Dendritic cell treated with granulocyte-macrophage colony-stimulating factor and Interleukin-4, amounts not matched to agents 40 ng/mL and 50 ng/mL, for 4 days (primary cell): ENCODE results near the gene TMEM256.

ENCODE experiments used
- H3K27ac Mint-ChIP-seq: one replicate; pipeline ENCODE4 v1.8.0; 2022; ENCODE audit warnings: mild to moderate bottlenecking, mixed read lengths
- H3K27me3 Mint-ChIP-seq: one replicate; pipeline ENCODE4 v1.8.0; 2022; ENCODE audit warnings: mild to moderate bottlenecking, mixed read lengths
- H3K36me3 Mint-ChIP-seq: one replicate; pipeline ENCODE4 v1.8.0; 2022; ENCODE audit warnings: low read depth, mixed read lengths
- H3K4me1 Mint-ChIP-seq: one replicate; pipeline ENCODE4 v1.8.0; 2022; ENCODE audit warnings: low read depth, mixed read lengths
- H3K4me3 Mint-ChIP-seq: one replicate; pipeline ENCODE4 v1.8.0; 2022; ENCODE audit warnings: mild to moderate bottlenecking, moderate library complexity, mixed read lengths
- H3K9me3 Mint-ChIP-seq: one replicate; pipeline ENCODE4 v1.8.0; 2022; ENCODE audit warnings: mixed read lengths
- intact Hi-C: fragments of 100-400 bp; cut with micrococcal nuclease; formaldehyde crosslinking; loops from one replicate; pipeline ENCODE4 v1.15.0; 2022

TMEM256 gene

DNA sequence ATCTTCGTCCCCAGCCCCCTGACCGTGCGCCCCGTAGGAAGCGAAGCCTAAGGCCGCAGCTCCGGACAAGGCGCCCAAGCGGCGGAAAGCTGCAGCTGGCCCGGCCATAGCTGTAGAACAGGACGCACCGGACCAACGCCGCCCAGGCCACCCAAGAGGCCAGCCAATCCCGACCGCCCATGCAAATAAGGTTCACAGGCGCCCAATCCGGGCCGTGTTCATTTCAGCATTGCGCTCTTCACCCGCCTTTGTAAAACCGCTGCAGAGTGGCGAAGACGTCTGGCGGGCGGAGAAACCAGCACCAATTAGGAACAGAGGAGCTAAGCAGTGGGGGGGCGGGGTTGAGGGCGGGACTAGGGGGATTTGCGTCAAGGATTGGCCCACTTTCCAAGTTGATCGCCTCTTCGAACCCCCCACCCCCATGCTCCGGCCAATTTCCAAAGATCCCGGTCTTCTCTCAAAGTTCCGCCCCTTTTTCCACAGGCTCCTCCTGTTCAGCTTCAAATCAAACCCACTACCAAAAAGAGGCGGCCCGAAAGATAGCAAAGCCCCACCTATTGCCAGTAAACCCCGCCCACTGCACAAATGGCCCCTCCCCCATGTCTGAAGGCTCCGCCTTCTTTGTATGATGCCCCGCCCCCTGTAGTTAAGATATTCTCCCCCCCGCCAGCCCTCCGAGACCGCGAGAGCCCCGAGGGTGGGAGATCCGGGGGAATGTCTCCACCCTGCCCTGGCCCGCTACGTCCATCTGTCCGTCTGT, at the start of gene TMEM256:
TMEM256 (minus strand) TSS at position 121 of the 760 bp plus-strand sequence; CDS start at position 108, 13 bp downstream.
- peak within 1 kb of the TSS; percentile 92 for H3K27ac Mint-ChIP-seq
- H3K27me3 Mint-ChIP-seq: peaks cover 32% of the 10 kb centered on the region
- intact Hi-C loops: loop anchor here (1.0 to 10.0 kb wide), 3 partner anchors 10 to 49 kb away; partner anchors contain the start of genes KCTD11, PLSCR3, TMEM102 and TMEM95

DNA sequence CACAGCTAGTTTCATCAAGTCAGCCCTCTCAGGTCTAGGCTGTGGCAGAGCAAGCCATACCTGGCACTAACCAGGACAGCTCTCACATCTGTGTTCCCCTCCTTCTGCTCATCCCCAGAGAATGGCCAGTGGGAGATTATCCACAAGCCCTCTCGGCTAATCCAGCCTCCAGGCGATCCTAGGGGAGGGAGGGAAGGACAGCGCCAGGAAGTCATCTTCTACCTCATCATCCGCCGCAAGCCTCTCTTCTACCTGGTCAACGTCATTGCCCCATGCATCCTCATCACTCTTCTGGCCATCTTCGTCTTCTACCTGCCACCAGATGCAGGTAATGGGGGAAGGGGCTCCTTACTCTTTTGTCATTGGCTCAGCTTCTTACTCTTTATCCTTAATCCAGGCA, 44.6 kb upstream of the TMEM256 start:
- Mint-ChIP-seq H3K9me3 (no peaks in the 10 kb centered on the region), H3K36me3 (no peaks in the 10 kb centered on the region), H3K4me3 (no peak overlapping the region), H3K27me3 (peaks cover 60% of the 10 kb centered on the region), H3K4me1 (peaks cover 13% of the 10 kb centered on the region), H3K27ac (no peak overlapping the region)
- intact Hi-C loops: no loop called here

More for the DNA sequence above, at the start of gene TMEM256:
- peaks cover 7% of the 10 kb centered on the region for H3K4me1 Mint-ChIP-seq
- peak within 1 kb of the TSS; percentile 84 for H3K4me3 Mint-ChIP-seq
- no peaks in the 10 kb centered on the region for H3K9me3 Mint-ChIP-seq
- H3K36me3 Mint-ChIP-seq: peaks cover 10% of the 10 kb centered on the region

DNA sequence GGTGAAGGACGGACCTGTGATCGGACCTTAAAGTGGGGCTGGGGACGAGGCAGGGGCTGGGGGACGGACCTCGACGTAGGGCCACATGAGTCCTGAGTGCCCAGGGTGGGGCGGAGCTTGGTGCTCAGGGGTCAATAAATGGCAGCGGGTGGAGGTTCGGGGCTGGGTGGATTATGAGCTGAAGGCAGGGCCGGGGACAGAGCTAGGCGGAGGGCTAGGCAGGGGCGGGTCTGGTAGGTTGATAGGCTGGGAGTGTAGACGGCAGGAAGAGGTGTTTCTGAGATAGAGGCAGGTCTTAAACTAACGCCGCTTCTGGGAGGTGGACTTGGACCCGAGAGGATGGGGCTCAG, 41.7 kb upstream of the TMEM256 start:
- H3K9me3 Mint-ChIP-seq: no peaks in the 10 kb centered on the region
- peaks cover 17% of the 10 kb centered on the region for H3K4me1 Mint-ChIP-seq
- H3K27ac Mint-ChIP-seq: peak overlapping the region; percentile 20
- intact Hi-C loops: no loop called here
- H3K36me3 Mint-ChIP-seq: no peaks in the 10 kb centered on the region
- H3K27me3 Mint-ChIP-seq: peaks cover 86% of the 10 kb centered on the region
- peak overlapping the region; percentile 79 for H3K4me3 Mint-ChIP-seq

DNA sequence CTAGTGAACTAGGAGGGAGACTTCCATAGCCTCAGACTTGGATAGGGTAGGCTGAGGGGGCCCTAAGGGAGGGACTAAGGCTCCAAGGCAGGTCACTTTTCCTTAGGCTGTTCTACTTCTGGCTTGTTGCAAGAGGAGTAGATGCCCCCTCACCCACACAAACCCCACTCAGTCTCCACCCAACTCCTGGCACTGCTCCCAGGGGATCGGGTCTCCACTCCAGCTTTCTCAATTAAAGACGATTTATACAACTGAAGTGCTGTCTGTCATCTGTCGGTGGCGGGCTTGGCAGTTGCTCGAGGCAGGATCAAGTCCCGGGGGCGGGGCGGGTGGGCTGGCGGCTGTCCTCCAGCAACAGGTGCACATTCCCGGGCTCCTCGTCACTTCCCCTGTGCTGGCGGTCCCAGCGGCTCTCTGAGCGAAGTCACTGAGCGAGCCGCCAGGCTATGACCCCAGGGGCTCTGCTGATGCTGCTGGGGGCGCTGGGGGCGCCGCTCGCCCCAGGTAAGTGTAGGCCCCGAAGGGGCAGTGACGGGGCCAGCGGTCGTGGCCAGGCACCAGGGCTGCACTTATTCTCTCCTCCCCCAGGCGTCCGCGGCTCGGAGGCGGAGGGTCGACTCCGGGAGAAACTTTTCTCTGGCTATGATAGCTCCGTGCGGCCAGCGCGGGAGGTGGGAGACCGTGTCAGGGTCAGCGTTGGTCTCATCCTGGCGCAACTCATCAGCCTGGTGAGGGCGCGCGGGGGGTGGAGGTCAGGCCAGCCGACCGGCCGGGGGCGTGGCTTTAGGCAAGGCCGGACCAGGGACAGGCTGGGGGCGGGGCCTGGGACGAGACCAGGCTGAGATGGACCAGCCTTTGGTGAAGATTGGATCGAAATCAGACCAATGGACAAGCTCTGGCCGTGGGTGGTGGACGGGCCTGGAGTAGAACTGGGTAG, 41.1 kb upstream of the TMEM256 start, which contains the start of gene CHRNB1:
CHRNB1 (plus strand) TSS at position 380 of the 937 bp plus-strand sequence; CDS start at position 447, 67 bp downstream.
- H3K27me3 Mint-ChIP-seq: peaks cover 93% of the 10 kb centered on the region
- intact Hi-C loops: no loop called here

DNA sequence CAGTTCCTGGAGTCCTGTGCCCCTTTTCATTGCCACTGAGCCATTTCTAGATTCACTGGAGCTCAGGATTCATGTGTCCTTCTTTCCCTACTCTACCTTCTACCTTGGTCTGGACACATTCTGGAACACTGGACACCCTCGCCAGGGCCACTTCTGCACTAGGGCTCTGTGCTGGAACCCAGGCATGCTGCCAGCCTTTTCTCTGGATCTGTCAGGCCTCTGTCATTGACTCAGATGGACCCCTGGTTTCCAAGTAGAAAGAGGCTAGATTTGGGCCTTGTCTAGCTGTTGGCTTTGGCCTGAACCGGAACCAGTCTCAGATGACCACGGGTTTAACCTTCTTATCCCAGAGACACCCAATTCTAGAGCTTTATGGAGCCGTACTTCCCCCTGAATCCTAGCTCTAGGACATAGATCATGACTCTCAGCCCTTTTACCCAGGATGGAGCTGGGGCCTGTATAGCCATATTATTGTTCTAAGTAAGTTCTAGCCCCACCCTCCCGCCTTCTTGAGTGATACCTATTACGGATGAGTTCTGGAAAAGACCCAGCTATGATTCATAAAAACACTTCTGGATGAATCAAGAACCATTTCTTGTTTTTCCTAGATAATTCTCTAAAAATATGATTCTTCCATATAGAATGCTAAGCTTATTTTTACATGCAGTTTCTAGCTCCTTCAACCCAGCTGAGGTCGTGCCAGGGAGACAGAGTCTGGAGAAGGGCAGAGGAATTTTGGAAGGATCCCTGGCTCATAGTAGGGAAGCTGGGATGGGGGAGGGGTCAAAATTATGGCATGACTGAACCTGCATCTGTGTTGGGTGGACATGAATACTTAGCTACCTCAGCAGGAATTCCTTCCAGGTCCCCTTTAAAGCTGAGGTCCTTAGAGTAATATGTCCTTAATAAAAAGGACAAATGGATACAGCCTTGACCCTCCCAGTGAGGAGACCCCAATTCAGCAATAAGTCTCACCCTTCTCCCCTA, 39.9 kb upstream of the TMEM256 start:
- peaks cover 95% of the 10 kb centered on the region for H3K27me3 Mint-ChIP-seq
- intact Hi-C loops: no loop called here
- no peak overlapping the region for H3K27ac Mint-ChIP-seq
- no peaks in the 10 kb centered on the region for H3K36me3 Mint-ChIP-seq
- peaks cover 31% of the 10 kb centered on the region for H3K4me1 Mint-ChIP-seq
- H3K9me3 Mint-ChIP-seq: no peaks in the 10 kb centered on the region
- no peak overlapping the region for H3K4me3 Mint-ChIP-seq

More for the DNA sequence above, 41.1 kb upstream of the TMEM256 start, which contains the start of gene CHRNB1:
- H3K4me1 Mint-ChIP-seq: peaks cover 23% of the 10 kb centered on the region
- H3K9me3 Mint-ChIP-seq: no peaks in the 10 kb centered on the region
- peak within 1 kb of the TSS; percentile 20 for H3K27ac Mint-ChIP-seq
- no peaks in the 10 kb centered on the region for H3K36me3 Mint-ChIP-seq
- peak within 1 kb of the TSS; percentile 79 for H3K4me3 Mint-ChIP-seq

DNA sequence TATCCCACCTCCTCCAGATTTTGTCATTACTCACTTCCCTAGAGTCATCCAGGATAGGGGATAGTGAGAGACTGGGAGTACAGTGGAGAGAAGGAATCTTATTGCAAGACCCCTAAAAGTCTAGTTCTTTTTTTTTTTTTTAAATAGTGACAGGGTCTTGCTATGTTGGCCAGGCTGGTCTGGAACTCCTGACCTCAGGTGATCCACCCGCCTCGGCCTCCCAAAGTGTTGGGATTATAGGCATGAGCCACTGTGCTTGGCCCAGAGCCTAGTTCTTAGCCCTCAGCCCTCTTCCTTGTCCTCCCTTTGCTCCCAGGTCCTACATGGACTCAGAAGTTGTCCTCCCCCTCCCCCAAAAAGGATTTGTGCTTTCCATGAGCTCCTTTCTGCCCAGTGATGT, 38.2 kb upstream of the TMEM256 start:
- H3K9me3 Mint-ChIP-seq: no peaks in the 10 kb centered on the region
- intact Hi-C loops: no loop called here
- peaks cover 45% of the 10 kb centered on the region for H3K4me1 Mint-ChIP-seq
- H3K27me3 Mint-ChIP-seq: peaks cover 89% of the 10 kb centered on the region
- peaks cover 7% of the 10 kb centered on the region for H3K36me3 Mint-ChIP-seq
- H3K4me3 Mint-ChIP-seq: no peak overlapping the region
- H3K27ac Mint-ChIP-seq: no peak overlapping the region

DNA sequence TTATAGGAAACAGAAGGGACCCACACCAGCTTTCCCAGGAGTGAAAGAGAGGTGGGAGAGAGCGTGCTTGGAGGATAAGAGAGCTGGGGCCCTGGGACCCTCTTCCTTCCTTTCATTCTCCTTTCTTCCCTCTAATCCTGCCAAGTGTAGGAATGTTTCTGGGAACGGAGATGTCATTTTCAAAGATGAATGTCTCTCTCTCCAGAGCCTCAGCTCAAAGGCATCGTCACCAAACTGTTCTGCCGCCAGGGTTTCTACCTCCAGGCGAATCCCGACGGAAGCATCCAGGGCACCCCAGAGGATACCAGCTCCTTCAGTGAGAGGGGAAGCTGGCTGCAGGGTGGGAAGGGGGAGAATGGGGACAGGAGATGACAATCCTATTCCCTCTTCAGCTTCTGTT, 37.4 kb upstream of the TMEM256 start:
- intact Hi-C loops: no loop called here
- H3K27ac Mint-ChIP-seq: no peak overlapping the region
- no peaks in the 10 kb centered on the region for H3K9me3 Mint-ChIP-seq
- H3K27me3 Mint-ChIP-seq: peaks cover 81% of the 10 kb centered on the region
- H3K36me3 Mint-ChIP-seq: peaks cover 14% of the 10 kb centered on the region
- H3K4me3 Mint-ChIP-seq: no peak overlapping the region
- peaks cover 53% of the 10 kb centered on the region for H3K4me1 Mint-ChIP-seq

DNA sequence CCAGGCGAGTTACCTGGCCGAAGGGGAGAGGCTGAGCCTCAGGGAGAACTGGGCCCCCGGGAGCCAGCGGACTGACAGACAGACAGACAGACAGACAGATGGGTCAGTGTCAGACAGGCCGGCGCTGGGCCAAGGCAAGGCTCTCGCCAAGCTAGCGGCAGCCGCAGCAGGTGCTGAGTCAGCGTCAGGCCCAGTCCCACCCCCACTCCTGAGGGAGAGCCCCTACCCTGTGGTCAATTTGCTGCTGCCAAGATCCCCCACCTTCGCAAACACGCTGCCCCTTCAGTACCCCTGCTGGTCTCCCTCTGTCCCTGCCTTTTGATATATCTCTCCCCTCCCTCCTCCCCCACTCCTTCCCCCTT, 36.9 kb upstream of the TMEM256 start:
- Mint-ChIP-seq H3K4me1 (peaks cover 56% of the 10 kb centered on the region), H3K9me3 (no peaks in the 10 kb centered on the region), H3K27me3 (peaks cover 77% of the 10 kb centered on the region), H3K4me3 (peak overlapping the region; percentile 86), H3K27ac (no peak overlapping the region), H3K36me3 (peaks cover 19% of the 10 kb centered on the region)
- intact Hi-C loops: no loop called here

DNA sequence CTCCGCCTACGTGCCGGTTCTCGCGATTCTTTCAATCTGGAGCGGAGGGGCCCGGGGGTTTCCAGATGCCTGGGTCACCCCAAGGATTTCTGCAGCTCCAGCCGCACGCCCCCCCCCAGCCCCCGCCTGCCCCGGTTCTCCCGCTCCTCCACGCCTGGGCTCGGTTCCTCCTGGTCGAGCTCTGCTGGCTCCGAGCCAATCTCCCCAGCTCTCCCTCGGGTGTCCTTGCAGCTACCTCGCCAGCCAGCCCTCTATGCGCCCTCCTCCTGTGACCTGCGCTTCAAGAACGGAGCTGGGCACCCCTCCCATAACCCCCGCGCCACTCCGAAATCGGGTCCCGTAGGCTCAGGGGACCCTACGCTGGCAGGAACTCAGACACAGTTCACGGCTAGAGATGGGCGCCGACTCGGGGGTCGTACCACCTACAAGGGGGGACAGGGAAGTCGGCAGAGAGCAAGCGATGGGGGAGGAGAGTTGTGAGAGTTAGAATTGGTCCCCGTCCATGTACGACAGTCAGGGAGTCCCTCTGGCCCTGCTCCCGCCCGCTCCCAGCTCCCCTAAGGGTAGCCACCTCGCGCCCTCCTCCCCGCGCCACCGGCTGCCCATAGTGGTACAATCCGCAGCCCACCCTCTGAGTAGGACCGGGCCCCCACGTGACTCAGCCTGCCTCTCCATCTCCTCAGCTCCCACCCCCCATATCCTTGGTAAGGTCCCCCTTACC, 36.4 kb upstream of the TMEM256 start:
- H3K4me1 Mint-ChIP-seq: peaks cover 51% of the 10 kb centered on the region
- peaks cover 24% of the 10 kb centered on the region for H3K36me3 Mint-ChIP-seq

DNA sequence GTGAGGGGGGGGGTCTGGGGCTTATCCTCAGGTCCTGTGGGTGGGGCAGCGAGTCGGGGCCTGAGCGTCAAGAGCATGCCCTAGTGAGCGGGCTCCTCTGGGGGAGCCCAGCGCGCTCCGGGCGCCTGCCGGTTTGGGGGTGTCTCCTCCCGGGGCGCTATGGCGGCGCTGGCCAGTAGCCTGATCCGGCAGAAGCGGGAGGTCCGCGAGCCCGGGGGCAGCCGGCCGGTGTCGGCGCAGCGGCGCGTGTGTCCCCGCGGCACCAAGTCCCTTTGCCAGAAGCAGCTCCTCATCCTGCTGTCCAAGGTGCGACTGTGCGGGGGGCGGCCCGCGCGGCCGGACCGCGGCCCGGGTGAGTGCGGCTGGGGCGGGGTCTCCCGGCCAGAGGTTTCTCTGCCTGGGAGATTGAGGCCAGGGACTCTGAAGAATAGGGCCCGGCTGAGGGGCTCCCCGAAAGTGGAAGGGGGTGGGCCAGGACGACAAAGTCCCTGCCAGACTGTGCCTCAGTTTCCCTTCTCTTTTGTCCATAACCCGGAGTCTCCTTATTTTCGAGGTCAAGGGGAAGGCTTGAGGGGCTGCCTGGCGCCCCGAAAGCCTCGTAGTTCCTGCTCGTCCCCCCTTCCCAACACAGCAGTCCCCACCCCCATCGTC, 35.7 kb upstream of the TMEM256 start, which contains the start of gene FGF11:
FGF11 (plus strand) TSS at position 51 of the 651 bp plus-strand sequence; CDS start at position 160, 109 bp downstream.
- Mint-ChIP-seq H3K9me3 (no peaks in the 10 kb centered on the region), H3K27me3 (peaks cover 66% of the 10 kb centered on the region), H3K4me3 (peak within 1 kb of the TSS; percentile 86), H3K4me1 (peaks cover 46% of the 10 kb centered on the region), H3K36me3 (peaks cover 25% of the 10 kb centered on the region), H3K27ac (peak within 1 kb of the TSS; percentile 53)
- intact Hi-C loops: loop anchor here (5.0 kb wide), 1 partner anchor 87 kb away; the partner anchor contains the start of gene KCTD11

More for the DNA sequence above, 36.4 kb upstream of the TMEM256 start:
- intact Hi-C loops: no loop called here
- no peaks in the 10 kb centered on the region for H3K9me3 Mint-ChIP-seq
- H3K27ac Mint-ChIP-seq: peak overlapping the region; percentile 53
- peaks cover 71% of the 10 kb centered on the region for H3K27me3 Mint-ChIP-seq
- H3K4me3 Mint-ChIP-seq: peak overlapping the region; percentile 86

DNA sequence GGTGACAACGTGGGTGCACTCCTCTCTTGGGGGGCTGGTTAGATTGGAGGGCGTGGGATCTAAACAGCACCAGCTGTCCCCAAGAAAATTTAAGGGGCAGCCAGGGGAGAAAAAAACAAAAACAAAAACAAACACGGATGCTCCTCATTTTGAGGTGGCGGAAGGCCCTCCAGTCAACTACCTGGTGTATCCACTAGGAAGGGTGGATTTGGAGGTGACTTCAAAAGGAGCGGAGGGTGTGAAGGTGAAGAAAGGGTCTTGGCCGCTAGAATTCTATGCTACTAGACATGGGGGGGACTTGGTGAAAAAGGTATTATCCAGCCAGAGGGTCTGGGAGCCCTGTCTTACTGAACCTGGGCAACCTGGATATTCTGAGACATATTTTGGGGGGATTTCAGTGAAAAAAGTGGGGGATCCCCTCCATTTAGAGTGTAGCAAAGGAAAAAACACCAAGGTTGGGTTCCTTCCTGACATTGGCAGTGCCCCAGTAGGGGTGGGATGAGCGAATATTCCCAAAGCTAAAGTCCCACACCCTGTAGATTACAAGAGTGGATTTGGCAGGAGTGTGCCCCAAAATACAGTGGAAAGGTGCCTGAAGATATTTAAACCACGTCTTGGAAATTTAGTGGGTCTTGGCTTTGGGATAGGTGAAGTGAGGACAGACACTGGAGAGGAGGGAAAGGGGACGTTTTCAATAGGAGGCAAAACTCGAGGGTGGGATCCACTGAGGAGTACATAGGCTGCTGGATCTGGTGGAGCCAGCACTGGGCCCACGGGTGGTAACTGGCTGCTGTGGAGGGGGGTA, 35.0 kb upstream of the TMEM256 start:
- Mint-ChIP-seq H3K27me3 (peaks cover 59% of the 10 kb centered on the region), H3K4me1 (peaks cover 46% of the 10 kb centered on the region)

More for the DNA sequence above, 35.0 kb upstream of the TMEM256 start:
- Mint-ChIP-seq H3K4me3 (peak overlapping the region; percentile 86), H3K36me3 (peaks cover 25% of the 10 kb centered on the region), H3K27ac (peak overlapping the region; percentile 53), H3K9me3 (no peaks in the 10 kb centered on the region)
- intact Hi-C loops: loop anchor here (5.0 kb wide), 1 partner anchor 87 kb away; the partner anchor contains the start of gene KCTD11
